GM18861 (cell line): Measurements from ENCODE around the gene ISOC2.
"Not testable (repeated sequence)": the region's sequence is repeated elsewhere in the genome, so short reads cannot be mapped to it uniquely, and the experiment has no call there.

Experiments
- ATAC-seq: cut with Tn5 transposase; IDR thresholded peaks from one replicate; pipeline ENCODE4 v1.9.1; 2021; ENCODE audit not compliant: unreplicated experiment

The ISOC2 gene

DNA sequence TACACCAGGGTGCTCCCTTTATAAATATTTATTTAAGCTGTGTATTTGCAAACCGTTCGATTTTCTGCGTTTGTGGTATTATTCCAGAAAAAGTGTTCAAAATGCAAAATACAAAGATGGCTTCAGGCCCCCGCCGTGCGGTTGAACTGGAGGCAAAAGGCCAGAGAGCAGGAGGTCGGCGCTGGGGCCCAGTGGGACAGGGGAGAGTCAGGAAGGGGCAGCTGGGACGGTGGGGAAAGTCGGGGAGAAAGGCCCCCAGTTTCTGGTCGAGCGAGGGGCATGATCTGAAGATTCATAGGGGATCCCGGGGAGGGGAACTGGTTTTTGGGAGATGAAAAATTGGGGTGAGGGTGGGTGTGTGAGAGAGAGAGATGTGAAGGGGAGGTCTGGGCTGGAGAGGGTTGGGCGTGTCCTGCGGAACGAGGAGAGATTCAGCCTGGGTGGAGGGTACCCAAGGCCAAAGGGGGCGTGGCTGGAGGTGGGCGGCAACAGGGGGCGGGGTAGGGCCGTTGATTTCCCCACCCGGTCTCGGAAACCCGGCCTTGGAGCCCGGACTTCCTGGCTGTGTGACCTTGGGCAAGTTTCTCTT, 678 bp downstream of the ISOC2 start:
- ATAC-seq: no peak

DNA sequence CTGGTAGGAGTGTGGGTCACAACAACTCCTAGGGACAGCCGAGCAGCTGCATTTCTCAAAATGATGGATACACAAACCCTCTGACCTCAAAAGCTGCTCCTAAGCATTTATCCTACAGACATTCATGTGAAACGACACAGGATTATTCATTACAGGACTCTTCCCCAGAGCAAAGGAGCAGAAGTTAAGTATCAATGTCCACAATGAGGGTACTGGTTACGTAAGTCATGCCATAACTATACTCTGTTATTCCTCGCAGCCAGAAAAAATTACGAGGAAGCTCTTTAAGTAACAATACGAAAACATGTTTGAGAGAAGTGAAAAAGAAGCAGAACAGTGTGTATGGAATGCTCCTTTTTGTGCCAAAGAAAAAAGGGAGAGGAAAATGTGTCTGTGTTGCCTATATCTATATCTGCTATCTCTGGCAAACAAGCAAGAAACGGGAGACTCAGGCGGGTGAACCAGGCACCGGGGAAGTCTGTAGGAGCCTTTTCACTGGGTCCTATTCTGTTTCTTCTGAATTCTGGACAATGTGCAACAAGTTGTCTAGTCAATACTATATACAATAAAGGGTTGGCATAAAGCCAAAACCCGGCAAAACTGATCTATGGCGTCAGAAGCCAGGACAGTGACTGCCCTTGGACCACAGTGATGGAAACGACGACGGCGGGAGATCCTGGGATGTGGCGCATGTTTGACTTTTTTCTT, 1.3 kb downstream of the ISOC2 start:
- ATAC-seq: no peak

DNA sequence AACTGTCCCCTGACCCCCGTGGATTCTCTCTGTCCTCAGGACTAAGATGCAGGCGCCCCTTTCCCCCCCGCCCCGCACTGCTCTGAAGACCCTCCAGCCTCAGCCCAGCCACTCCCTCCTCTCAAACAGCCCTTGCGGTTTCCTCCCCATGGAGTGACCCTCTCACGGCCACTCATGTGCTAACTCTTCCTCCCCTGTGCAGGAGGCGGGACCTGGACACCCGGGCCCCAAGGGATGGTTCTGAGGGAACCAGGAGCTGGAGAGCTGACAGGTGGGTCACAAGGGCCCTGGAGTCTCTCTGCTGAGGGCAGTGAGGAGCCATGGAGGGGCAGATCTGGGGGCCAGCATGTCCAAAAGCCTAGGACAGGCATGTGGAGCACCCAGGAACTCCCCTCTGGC, 1.9 kb downstream of the ISOC2 start:
- no peak for ATAC-seq

DNA sequence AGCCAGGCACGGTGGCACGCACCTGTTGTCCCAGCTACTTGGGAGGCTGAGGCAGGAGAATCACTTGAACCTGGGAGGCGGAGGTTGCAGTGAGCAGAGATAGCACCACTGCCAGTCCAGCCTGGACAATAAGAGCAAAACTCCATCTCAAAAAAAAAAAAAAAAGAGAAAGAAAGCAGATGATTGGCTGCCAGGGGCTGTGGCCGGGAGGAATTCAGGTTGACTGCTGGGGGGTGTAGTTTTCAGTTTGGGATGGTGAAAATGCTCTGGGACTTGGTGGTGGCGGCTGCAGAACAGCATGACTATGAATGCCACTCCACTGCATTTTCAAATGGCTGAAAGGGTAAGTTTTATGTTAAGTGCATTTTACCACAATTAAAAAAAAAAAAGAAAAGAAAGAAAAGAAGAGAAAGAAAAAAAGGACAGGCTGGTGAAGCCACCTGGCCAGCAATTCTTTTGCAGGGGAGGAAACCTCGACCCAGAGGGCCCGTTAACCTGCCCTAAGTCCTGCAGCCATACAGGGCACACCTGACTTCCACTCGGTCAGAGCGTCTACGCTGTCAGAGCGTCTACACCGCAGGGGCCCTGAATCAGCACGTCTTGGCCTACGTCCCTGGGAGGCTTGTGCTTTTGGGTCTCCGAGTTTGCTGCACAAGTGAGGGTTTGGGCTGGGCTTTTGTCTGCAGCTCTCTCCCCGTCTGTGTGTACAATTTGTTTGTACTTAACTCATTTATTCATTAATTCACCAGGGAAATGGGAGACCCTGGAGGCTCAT, 3.6 kb downstream of the ISOC2 start:
- no peak for ATAC-seq

DNA sequence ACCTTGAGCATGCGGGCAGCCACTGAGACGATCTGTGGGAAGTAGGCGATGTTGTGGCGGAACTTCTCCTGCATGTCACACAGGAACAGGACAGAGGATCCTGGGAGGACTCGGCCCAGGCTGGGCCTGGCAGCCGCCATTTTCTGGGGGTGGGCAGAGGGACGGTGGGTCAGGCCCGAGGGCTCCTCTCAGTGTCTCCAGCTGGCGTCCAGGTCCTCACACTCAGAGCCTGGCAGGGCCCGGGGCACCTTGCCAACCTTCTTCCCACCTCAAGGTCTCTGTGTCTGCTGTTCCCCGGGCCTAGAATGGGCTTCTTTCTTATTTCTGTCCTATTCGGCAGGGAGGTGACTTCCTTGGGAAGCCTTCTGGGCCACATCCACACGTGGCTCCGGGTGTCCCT, 5.1 kb downstream of the ISOC2 start:
- no peak for ATAC-seq

DNA sequence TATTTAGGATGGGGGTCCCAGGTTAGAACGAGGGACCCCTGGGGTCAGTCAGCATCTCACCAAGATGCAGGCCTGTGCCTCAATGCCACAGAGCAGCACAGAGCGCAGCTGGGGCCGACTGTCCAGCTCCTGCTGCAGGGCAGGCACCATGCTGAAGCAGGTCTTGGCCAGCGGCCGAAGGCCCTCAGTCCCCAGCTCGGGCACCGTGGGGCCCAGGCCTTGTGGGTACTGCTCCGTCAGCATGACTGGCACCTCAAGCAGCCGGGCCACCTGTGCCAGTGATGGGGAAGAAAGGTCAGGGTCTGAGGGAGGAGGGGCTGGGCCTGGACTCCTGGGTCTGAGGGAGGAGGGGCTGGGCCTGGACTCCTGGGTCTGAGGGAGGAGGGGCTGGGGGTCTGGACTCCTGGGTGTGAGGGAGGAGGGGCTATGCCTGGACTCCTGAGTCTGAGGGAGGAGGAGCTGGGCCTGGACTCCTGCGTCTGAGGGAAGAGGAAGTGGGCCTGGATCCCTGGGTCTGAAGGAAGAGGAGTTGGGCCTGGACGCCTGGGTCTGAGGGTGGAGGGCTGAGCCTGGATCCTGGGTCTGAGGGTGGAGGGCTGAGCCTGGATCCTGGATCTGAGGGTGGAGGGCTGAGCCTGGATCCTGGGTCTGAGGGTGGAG, 5.7 kb downstream of the ISOC2 start:
- no peak for ATAC-seq

DNA sequence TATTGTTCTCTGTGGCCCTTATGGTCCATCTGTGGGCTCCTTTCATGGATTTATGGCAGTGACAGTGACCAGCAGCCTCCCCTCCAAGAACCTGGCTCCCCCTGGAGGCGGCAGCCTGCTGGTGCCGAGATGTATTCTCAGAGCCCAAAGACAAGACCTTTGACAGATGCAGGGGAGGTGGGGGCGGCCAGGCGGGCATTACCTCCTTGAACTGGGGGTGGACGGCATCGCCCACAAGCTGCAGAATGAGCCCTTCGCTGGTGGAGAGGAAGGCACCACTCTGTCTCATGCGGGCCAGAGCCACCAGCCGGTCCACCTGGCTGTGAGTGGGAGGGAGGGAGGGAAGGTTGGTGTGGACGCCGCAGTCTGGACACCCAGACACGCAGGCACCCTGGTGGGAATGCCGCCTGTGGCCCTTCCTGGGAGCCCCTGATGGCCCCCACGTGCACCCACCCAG, 6.6 kb downstream of the ISOC2 start:
- ATAC-seq: no peak

DNA sequence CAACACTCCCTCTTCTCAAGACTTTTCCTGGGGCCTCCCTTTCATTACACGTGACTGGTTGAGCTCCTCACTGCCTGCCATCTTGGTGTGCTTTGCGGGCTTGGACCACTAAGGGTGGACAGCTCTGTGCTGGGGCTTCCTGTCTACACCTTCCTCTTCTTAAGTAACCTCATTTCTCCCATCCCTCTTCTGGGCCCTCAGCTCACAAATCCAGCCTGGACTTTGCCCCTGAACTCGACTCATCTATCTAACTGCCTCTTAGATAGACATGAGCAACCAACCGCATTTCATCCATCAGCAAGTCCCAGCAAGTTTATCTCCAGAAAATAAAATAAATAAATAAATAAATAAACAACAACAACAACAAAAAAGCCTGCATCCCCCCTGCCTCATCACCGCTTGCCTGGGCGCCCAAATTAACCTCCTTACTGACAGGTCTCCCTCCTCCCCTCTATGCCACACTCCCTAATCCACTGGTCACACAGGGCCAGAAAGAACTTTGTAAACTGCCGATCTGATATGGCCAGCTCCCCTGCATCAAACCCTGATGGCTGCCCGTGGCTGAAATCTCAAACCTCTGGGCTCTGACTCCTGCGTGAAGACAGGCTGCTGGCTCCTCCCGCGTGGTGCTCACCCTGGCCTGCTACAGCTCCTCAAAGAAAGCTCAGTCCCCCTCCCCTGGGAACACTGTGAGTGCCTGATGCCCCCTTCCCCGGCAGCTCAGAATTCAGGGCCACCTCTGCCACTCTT, 7.8 kb downstream of the ISOC2 start:
- no peak for ATAC-seq

DNA sequence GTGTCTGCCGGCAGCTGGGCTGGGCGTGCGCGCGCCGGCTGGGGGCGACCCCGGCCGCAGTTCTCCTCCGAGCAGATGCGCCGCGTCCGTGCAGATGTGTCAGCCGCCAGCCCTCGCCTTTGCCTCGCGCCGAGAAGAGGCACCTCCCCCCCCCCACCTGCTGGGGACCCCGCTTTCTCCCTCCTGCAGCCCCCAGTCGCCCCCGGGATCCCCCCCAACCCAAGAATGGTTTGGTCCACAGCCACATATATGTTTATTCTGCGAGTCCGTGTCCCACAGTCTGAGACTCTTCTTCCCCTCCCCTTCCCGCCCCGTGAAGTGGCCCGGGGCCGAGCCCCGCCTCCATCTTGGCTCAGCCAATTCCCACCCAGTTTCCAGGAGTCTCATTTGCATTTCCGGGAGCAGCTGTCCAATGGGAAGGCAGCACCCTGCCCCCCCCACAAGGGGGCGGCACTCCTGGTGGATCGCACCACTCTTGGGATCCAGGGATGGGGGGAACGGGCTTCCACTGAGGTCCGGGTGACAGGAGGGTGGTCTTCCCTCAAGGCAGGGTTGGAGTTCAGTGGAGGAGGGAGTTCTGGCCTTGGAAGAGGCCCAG, 8.6 kb downstream of the ISOC2 start:
- ATAC-seq: no peak

DNA sequence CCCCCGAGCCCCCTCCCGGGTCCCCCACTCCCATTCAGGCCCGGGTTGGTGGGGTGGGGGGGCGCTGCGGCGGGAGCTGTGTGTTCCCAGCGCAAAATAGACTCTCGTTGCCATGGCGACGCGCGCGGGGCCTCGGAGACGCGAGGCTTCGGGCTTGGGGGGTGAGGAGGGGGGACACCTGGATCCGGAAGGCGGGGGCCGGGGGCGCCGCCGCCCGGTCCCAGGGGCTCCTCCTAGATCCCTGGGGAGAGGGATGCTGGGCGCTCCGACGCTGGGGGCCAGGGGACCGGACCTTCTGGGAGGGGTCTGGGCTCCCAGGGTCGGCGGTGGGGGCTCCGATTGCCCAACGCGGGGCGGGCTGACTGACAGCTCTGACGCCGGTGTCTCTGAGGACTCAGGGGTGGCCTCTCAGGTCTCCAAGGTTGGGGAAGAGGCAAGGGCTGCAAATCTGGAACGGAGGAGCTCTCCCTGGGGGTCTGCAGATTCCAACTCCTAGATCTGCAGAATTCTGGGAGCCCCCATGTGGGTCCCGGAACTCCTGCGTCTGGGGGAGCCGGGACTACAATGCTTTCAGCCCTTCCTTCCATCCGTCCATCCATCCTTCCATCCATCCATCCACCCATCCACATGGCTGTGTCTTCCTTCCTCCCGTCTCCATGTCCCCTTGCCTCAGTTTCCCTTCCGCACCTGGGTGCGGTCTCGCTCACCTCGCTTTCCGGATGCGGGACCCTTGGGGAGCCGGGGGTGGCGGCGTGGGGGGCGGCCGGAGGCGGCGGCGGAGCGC, 9.3 kb downstream of the ISOC2 start:
- no peak for ATAC-seq

DNA sequence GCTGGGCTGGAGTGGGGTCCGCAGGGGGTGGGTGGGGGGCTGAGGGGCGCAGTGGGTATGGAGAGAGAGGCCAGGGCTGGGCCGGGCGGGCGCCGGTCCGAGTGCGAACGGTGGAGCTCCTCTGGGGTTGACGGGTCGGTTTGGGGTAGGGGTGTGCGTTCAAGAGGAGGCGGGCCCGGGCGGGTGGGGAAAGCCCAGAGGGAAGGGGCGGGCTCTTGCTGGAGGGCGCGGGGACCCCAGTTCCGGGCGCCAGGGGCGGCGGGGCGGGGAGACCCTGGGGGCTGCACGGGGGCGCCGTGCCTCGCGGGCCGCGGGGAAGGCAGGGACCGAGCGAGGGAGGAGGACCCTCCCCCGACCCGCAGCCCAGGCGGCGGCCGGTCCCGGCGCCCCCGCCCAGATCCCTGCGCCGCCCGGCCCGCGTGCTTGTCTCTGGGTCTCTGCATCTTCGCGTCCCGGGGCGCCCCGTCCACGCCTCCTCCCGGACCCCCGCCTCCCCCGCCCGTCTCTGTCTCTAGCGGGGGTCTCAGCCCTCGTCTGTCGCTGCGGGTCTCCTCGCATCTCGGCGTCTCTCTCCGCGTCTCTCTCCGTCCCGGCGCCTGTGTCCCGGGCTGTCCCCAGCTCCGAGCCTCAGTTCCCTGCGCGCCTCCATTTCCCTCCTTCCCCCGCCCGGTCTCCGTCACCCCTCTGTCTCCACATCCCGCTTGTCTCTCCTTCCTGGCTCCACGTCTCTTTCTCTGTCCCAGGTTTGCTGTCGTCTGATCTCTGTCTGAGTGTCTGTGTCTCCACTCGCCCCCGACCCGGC, 10.1 kb downstream of the ISOC2 start:
- ATAC-seq: no peak

DNA sequence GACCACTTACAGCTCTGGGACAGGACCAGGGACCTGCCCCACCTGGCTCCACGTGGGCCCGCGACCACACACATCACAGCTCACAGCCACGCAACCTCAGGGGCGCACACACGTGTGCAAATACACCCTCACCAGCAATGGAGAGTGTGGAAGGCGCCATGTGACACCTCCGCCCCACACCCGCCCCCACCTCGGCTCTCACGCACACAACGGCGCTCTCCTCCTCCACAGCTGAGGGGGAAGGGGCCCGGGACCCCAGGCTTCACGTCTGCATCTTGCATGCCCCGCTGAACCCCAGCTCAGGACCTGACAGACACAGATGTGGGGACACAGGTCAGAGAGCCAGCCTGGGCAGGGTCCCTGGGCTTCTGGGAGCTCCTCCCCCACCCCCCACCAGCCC, 12.0 kb downstream of the ISOC2 start:
- ATAC-seq: no peak

DNA sequence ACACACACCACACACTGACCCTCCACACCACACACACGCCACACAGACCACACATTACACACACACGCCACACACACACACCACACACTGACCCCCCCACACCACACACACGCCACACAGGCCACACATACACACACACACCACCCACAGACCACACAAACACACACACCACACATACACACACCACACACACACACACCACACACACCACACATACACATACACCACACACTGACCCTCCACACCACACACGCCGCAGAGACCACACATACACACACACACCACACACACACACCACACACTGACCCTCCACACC, 13.3 kb downstream of the ISOC2 start:
- not testable (repeated sequence) for ATAC-seq

DNA sequence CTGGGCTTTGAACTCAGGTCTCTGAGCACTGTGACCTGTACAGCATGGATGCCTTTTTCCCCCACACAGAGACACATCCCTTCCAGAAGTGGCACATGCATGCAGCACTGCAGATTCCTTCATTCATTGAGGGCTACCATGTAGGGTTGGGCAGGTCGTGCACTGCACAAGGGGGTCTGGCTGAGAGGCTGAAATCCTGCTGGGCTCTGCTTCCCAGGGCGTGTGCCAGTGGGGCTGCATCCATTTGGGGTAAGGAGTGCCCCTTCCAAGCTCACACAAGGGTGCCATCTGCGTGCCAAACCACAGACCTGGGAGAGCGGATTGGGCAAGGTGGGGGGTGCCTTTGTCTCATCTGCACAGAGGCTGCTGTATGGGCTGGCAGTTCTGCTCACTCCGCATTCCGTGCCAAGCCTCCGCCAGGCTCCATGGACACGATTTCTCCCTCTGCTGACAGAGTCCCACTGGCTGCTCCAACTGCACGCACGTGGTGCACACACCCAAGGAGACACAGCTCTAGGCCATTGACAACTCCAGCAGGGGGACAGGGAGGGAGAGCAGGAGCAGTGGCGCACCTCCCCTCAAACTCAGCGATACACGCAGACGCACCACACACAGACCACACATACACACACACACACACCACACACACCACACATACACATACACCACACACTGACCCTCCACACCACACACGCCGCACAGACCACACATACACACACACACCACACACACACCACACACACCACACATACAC, 13.8 kb downstream of the ISOC2 start:
- ATAC-seq: no peak

DNA sequence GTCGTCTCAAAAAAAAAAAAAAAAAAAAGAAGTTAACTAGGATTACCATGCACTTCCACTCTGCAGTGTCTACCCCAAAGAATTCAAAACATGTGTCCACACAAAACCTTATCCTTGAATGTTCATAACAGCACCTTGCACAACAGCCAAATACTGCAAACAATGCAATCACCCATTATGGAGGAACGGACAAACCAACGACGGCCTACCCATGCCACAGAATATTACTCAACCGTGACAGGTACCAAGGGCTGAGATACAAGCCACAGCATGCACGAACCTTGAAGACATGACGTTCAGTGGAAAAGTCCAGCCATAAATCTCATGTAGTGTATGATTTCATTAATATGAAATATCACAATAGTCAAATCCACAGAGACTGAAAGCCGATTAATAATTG, 15.4 kb downstream of the ISOC2 start:
- no peak for ATAC-seq

DNA sequence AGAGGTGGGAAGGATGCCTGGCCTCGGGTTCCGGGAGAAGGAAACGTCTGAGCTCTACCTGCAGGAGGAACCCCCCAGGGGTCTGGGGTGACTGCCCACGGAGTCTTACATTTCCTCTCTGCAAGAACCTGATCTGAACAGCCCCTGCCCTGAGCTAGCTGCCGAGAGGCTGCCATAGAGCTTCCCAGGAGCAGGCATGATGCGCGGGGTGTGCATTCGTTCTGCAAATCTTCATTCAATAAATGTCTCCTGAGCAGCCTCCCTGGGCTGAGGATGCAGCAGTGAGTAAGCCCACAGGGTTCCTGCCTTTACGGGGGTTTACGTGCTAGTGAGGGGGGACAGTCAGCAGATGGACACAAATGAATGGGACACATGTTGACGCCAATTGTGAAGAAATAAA, 16.8 kb downstream of the ISOC2 start:
- no peak for ATAC-seq

DNA sequence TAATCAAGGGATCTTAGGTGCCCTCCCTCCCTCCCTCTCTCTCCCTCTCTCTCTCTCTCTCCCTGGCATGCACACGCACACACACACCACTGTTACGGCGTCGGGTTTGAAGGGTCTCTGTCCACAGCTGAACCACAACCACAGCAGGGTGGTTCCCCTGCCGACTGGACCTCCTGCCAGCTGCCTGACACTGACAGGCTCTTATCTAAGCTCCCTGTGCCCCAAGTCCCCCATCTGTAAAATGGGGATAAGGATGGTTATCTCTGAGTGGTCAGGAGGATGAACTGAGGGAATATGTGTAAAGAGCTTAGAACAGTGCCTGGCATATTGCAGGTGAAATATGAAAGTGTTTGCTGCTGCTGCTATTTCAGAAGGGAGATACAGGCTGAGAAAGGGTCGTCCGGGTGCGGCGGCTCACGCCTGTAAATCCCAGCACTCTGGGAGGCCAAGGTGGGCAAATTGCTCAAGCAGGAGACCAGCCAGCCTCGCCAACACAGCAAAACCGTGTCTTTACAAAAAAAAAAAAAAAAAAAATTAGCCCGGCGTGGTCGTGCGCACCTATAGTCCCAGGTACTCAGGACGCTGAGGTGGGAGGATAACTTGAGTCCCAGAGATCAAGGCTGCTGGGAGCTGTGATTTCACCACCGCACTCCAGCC, 17.5 kb downstream of the ISOC2 start:
- ATAC-seq: no peak
